Femur (tissue), 1 donor: ENCODE data around the gene EVL.

ENCODE experiments used
- DNase-seq: peaks from one replicate; pipeline ENCODE4 v3.0.0-alpha.2; 2017

Gene EVL

GRCh38 chr14:100067971-100068959, 3.0 kb downstream of the EVL start:
- DNase-seq, result peak; percentile 38

GRCh38 chr14:100069161-100069800, 4.1 kb downstream of the EVL start:
- no peak for DNase-seq

GRCh38 chr14:100070310-100070709, 5.1 kb downstream of the EVL start:
- no peak for DNase-seq

GRCh38 chr14:100071545-100071944, 6.3 kb downstream of the EVL start:
- DNase-seq, result no peak

GRCh38 chr14:100072783-100073346, 7.6 kb downstream of the EVL start:
- no peak for DNase-seq

GRCh38 chr14:100073576-100074430, 8.6 kb downstream of the EVL start:
- no peak for DNase-seq

- no peak for DNase-seq
These were observed 9.3 kb downstream of the EVL start for GRCh38 chr14:100074431-100075100.

GRCh38 chr14:100075681-100076080, 10.5 kb downstream of the EVL start:
- DNase-seq, result no peak

- no peak for DNase-seq
These were observed 10.9 kb downstream of the EVL start for GRCh38 chr14:100076133-100076532.

- peak; percentile 50 for DNase-seq
These were observed 11.4 kb downstream of the EVL start for GRCh38 chr14:100076606-100077005.

GRCh38 chr14:100077441-100077840, 12.2 kb downstream of the EVL start:
- DNase-seq, result no peak

GRCh38 chr14:100078216-100078803, 13.1 kb downstream of the EVL start:
- no peak for DNase-seq

GRCh38 chr14:100078997-100079725, 13.9 kb downstream of the EVL start:
- DNase-seq, result peak; percentile 60

- DNase-seq, result no peak
These were observed 14.4 kb downstream of the EVL start for GRCh38 chr14:100079726-100080005.

- DNase-seq, result no peak
These were observed 15.0 kb downstream of the EVL start for GRCh38 chr14:100080206-100080605.

GRCh38 chr14:100081997-100082625, 16.9 kb downstream of the EVL start:
- no peak for DNase-seq

GRCh38 chr14:100082723-100083122, 17.5 kb downstream of the EVL start:
- DNase-seq, result no peak

GRCh38 chr14:100083706-100084105, 18.5 kb downstream of the EVL start:
- DNase-seq, result no peak

- no peak for DNase-seq
These were observed 19.4 kb downstream of the EVL start for GRCh38 chr14:100084591-100084990.

GRCh38 chr14:100085462-100085861, 20.2 kb downstream of the EVL start:
- no peak for DNase-seq

GRCh38 chr14:100086361-100086760, 21.1 kb downstream of the EVL start:
- DNase-seq, result no peak
